Fibroblast of the aortic adventitia (primary cell): ENCODE results near the gene TMEM205. TPM values are rescaled to one million over a fixed set of nuclear protein-coding genes. Genes with fewer than 3 reads are reported as not detected.

Experiments
- DNase-seq: peaks from one replicate; pipeline ENCODE4 v3.0.0-alpha.2; 2010; ENCODE audit warnings: low read depth
- H3K4me3 ChIP-seq: 2 replicates; pipeline ENCODE4 v1.5.1; 2011; ENCODE audit warnings: low read depth, mild to moderate bottlenecking, control low read depth, low read length, moderate library complexity
- total RNA-seq: library from RNA; depleted of rRNA; stranded (reverse); fragments of >200 nt; gene quantifications from 2 replicates; pipeline ENCODE4 v1.2.3, GENCODE V29; 2012; ENCODE audit warnings: low replicate concordance
- TF ChIP-seq, protein P1 (sequence below): IDR thresholded peaks from 2 replicates; pipeline ENCODE4 v1.5.1; 2011; ENCODE audit warnings: mild to moderate bottlenecking, low read length, control low read depth, inconsistent platforms; ENCODE audit not compliant: insufficient read depth

The TMEM205 gene
- total RNA-seq, 1 donor = 79.6 TPM

DNA sequence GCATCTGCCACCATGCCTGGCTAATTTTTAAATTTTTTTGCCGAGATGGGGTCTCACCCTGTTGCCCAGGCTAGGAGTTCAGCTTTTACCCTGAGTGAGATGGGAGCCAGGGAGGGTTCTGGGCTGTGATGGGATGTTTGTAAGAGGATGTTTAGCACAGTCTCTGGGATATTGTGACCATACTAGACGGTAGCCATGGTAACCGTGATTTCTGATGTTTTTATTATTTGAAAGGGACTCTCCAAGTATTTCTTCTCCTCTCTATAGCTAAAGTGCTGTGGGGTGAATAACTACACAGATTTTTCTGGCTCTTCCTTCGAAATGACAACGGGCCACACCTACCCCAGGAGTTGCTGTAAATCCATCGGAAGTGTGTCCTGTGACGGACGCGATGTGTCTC, 39.7 kb downstream of the TMEM205 start:
- TF ChIP-seq, protein P1, sequence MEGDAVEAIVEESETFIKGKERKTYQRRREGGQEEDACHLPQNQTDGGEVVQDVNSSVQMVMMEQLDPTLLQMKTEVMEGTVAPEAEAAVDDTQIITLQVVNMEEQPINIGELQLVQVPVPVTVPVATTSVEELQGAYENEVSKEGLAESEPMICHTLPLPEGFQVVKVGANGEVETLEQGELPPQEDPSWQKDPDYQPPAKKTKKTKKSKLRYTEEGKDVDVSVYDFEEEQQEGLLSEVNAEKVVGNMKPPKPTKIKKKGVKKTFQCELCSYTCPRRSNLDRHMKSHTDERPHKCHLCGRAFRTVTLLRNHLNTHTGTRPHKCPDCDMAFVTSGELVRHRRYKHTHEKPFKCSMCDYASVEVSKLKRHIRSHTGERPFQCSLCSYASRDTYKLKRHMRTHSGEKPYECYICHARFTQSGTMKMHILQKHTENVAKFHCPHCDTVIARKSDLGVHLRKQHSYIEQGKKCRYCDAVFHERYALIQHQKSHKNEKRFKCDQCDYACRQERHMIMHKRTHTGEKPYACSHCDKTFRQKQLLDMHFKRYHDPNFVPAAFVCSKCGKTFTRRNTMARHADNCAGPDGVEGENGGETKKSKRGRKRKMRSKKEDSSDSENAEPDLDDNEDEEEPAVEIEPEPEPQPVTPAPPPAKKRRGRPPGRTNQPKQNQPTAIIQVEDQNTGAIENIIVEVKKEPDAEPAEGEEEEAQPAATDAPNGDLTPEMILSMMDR = no peak
- no peak overlapping the region for H3K4me3 ChIP-seq
- DNase-seq = no peak

DNA sequence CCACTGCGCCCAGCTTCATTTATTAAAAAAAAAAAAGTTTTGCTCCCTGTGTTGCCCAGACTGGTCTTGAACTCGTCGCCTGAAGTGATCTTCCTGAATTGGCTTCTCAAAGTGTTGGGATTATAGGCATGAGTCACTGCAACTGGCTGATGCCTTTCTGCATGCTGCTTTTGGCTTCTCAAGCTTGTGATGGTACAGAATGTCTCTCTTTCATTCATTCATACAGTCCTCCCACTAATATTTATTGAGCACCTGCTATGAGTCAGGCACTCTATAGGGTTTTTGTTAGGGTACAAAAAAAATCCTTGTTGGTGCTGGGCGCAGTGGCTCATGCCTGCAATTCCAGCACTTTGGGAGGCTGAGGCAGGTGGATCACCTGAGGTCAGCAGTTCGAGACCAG, 41.1 kb downstream of the TMEM205 start:
- no peak for DNase-seq
- no peak overlapping the region for H3K4me3 ChIP-seq
- TF ChIP-seq, protein P1 = no peak

DNA sequence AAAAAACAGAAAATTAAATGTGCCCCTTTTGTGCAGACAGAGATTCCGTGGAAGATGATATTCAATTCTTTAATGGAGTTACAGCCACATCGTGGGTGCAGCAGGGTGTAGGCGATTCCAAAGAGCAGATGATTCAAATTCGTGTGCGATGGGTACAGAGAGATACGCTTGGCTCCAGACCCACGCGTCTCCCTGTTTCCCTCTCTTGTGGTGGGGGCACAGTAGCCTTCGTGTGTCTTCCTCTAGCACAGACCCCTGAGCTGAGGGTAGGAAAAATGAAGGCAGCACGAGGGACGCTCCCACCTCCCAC, 45.3 kb downstream of the TMEM205 start:
- DNase-seq = no peak
- H3K4me3 ChIP-seq = no peak overlapping the region
- TF ChIP-seq, protein P1 = no peak

DNA sequence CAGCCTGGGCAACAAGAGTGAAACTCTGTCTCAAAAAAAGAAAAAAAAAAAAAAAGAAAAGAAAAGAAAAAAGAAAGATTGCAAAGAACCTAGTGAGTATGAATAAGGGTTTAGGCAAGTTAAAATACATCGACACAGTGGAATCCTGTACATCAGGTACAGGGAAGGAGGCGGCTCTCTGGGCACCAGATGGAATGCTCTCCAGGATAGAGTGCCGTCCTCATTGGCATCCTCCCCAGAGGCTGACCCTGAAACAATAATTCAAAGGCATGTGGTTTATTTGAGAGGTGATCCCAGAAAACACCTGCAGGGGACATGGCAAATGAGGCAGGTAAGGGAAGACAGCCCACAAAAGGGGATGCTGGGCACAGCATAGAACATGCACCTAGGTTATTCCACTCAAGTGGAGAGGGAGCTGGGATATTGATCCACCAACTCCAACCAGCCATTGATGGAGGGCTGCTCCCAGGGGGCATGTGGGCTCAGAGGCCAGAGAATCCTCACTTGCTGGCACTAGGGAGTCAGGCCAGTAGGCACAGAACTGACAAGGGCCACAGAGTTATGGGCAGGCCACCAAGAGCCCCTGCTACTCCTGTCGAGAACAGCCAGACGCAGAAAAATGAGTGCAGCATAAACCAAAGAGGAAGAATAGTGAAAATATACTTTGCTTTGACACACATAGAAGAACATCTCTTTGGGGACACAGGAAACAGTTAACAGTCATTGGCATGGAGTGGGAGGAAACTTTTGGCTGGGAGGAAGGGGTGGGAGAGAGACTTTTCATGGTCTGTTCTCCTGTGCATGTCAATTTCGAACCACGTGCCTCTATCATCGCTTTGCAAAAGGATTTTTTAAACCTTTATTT, 45.9 kb downstream of the TMEM205 start:
- no peak overlapping the region for H3K4me3 ChIP-seq
- no peak for DNase-seq
- TF ChIP-seq, protein P1 = no peak

DNA sequence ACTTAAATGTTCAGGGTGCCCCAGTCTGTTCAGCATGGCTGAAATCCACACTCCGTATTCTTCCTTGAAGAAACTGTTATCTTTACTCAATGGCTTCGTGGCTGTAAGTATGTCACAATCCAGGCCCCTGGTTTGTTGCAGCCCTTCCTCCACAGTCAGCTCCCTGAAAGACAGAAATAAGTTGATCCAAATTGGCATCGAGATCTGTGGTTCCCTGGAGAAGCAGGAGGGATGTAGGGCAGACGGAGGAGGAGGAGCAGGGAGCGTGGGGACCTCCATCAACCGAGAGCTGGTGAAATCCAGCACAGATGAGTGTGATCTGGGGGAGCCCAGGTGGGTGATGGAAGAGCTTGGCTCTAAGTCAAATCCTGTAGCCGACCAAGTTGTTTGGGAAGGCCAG, 49.8 kb downstream of the TMEM205 start:
- DNase-seq = peak; percentile 65
- TF ChIP-seq, protein P1 = no peak
- H3K4me3 ChIP-seq = no peak overlapping the region

DNA sequence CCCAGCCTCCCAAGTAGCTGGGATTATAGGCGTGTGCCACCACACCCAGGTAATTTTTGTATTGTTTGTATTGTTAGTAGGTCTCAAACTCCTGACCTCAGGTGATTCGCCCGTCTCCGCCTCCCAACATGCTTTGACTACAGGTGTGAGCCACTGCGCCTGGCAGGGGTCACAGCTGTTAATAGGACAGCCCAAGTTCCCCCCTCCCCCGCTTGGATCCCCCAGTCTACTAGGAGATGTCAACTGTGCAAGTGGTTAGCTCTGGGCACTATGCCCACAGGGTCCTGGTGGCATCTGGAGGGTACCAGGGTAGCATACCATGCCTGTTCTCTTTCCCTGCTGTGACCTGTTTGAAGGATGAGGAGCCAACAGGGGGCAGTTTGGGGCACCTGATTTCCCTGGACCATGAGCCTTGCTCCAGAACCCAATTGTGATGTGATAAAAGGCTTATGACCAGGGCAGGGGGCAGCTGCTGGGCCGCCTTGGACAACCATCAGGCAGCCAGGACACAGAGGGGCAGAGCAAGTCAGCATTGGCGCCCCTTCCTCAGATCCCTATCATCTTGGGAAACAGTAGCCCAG, 50.3 kb downstream of the TMEM205 start, which contains the start of gene TSPAN16:
TSS of gene TSPAN16 (plus strand) at position 496 of the 581 bp plus-strand sequence. CDS start 138 bp downstream, outside the sequence.
- no peak for DNase-seq
- TF ChIP-seq, protein P1 = no peak
- H3K4me3 ChIP-seq = no peak within 1 kb of the TSS
